Transverse colon (tissue), 4 donors: ENCODE results near the gene SHISAL1. TPM values are rescaled to one million over a fixed set of nuclear protein-coding genes. Genes with fewer than 3 reads are reported as not detected.

Experiments
- DNase-seq: peaks from one replicate; pipeline ENCODE4 v3.0.0-alpha.2; 2019
- H3K27ac ChIP-seq, 4 donors: fragments of 200-600 bp; sonication (generic); 2 replicates each; pipeline ENCODE4 v1.5.1; 2016 to 2018; ENCODE audit warnings: inconsistent platforms in 4 of 4
- H3K27me3 ChIP-seq: fragments of 200-600 bp; sonication (generic); 2 replicates; pipeline ENCODE4 v1.5.1; 2017; ENCODE audit warnings: inconsistent platforms
- H3K36me3 ChIP-seq, 4 donors: fragments of 200-600 bp; sonication (generic); 2 replicates each; pipeline ENCODE4 v1.5.1; 2017 to 2019; ENCODE audit warnings: inconsistent platforms in 4 of 4
- H3K4me1 ChIP-seq, 4 donors: fragments of 200-600 bp; sonication (generic); 2 replicates each; pipeline ENCODE4 v1.5.1; 2017 to 2020; ENCODE audit warnings: inconsistent platforms in 4 of 4
- H3K4me3 ChIP-seq, 4 donors: fragments of 200-600 bp; sonication (generic); 1 replicate in 1 of 4; 2 replicates in 3 of 4; pipeline versions ENCODE4 v1.5.1 to v1.6.1; 2017 to 2019; ENCODE audit warnings: inconsistent platforms in 4 of 4
- H3K9me3 ChIP-seq, 2 donors: fragments of 200-600 bp; sonication (generic); 2 replicates each; pipeline ENCODE4 v1.5.1; 2017 to 2019; ENCODE audit warnings: inconsistent platforms in 2 of 2
- CTCF ChIP-seq, 5 experiments: fragments of 200-600 bp in 3 of 5; fragments of 450-650 bp in 2 of 5; sonication (generic) in 3 of 5; IDR thresholded peaks; 1 replicate in 2 of 5; 2 replicates in 3 of 5; pipeline ENCODE4 v1.5.1; 2016 to 2017; ENCODE audit warnings: antibody characterized with exemption in 5 of 5, inconsistent platforms in 3 of 5, mild to moderate bottlenecking in 2 of 5, moderate library complexity in 1 of 5
- EP300 ChIP-seq: sonication (generic); formaldehyde crosslinking; IDR thresholded peaks from one replicate; pipeline ENCODE4 v1.6.1; 2017; ENCODE audit warnings: antibody characterized with exemption, low read depth
- POLR2A ChIP-seq: fragments of 450-650 bp; IDR thresholded peaks from one replicate; pipeline ENCODE4 v1.6.1; 2016; ENCODE audit warnings: antibody characterized with exemption, mild to moderate bottlenecking, moderate library complexity
- POLR2AphosphoS5 ChIP-seq, 3 donors: sonication (generic); formaldehyde crosslinking; IDR thresholded peaks; one replicate each; pipeline ENCODE4 v1.6.1; 2016; ENCODE audit warnings: antibody characterized with exemption in 3 of 3
- WGBS, 2 donors: methylation state at CpG; one replicate each; pipeline ENCODE4 v1.1.5; 2018; ENCODE audit warnings: low coverage in 1 of 2; 5-methylcytosine and 5-hydroxymethylcytosine counted together
- in situ Hi-C, 4 donors: fragments of 200-750 bp; cut with MboI; loops; one replicate each; pipeline versions ENCODE4 v1.15.0 to v1.15.1; 2017; ENCODE audit warnings: low sequenced_read_pairs in 3 of 4, low pct_ligation_motif_present in 1 of 4, low pct_unique_long_range_greater_than_20kb in 1 of 4
- intact Hi-C: fragments of 100-400 bp; cut with DNase I; formaldehyde crosslinking; loops from one replicate; pipeline ENCODE4 v1.15.1; 2023; ENCODE audit warnings: low total_unique reads
- total RNA-seq, 4 donors: library from RNA; depleted of rRNA; stranded (reverse); fragments of >200 nt; gene quantifications; one replicate each; pipeline ENCODE4 v1.1.0, GENCODE V29; 2016

Gene SHISAL1
- total RNA-seq, 4 donors from 2014 or later, result 1.9 to 4.6 (median 3.2) TPM

- no peak overlapping the region for H3K4me3 ChIP-seq
- peaks cover 0 to 3% (median 0%) of the 10 kb centered on the region in 4 donors for H3K4me1 ChIP-seq
- TF ChIP-seq POLR2A (no peak), EP300 (no peak), POLR2AphosphoS5 (IDR thresholded peaks at IDR 0.05) (no peak), CTCF (IDR thresholded peaks at IDR 0.05) (no peak)
- no peaks in the 10 kb centered on the region for H3K27me3 ChIP-seq
- 92% methylated on average over 2 of the region's 2 CpGs; no CpG with 5 or more reads in 1 of the 2 donors for WGBS, 2 donors
- in situ Hi-C loops (no loop called here), intact Hi-C loops (no loop called here)
- no peaks in the 10 kb centered on the region for H3K36me3 ChIP-seq
- no peak for DNase-seq
- no peaks in the 10 kb centered on the region for H3K9me3 ChIP-seq
- no peak overlapping the region for H3K27ac ChIP-seq
Observed at GRCh38 chr22:44197271-44197670, 115.5 kb downstream of the SHISAL1 start.

GRCh38 chr22:44196731-44197131 lies 116.0 kb downstream of the SHISAL1 start:
- in situ Hi-C loops (no loop called here), intact Hi-C loops (no loop called here)
- Histone ChIP-seq H3K36me3 (no peaks in the 10 kb centered on the region), H3K9me3 (no peaks in the 10 kb centered on the region), H3K27ac (no peak overlapping the region), H3K4me3 (no peak overlapping the region), H3K4me1 (peaks cover 0 to 3% (median 0%) of the 10 kb centered on the region in 4 donors), H3K27me3 (no peaks in the 10 kb centered on the region)
- no peak for DNase-seq
- WGBS, 2 donors, result 82% methylated on average over 10 of the region's 10 CpGs; no CpG with 5 or more reads in 1 of the 2 donors
- TF ChIP-seq POLR2AphosphoS5 (IDR thresholded peaks at IDR 0.05) (no peak), POLR2A (no peak), EP300 (no peak), CTCF (IDR thresholded peaks at IDR 0.05) (no peak)

GRCh38 chr22:44196241-44196640 lies 116.5 kb downstream of the SHISAL1 start:
- Histone ChIP-seq H3K27me3 (no peaks in the 10 kb centered on the region), H3K4me1 (peaks cover 0 to 3% (median 0%) of the 10 kb centered on the region in 4 donors), H3K27ac (no peak overlapping the region), H3K4me3 (no peak overlapping the region), H3K36me3 (no peaks in the 10 kb centered on the region), H3K9me3 (no peaks in the 10 kb centered on the region)
- WGBS, 2 donors, result 65% methylated on average over 9 of the region's 9 CpGs; no CpG with 5 or more reads in 1 of the 2 donors
- DNase-seq, result no peak
- intact Hi-C loops, result no loop called here
- in situ Hi-C loops, result no loop called here
- no peak for TF ChIP-seq POLR2AphosphoS5 (IDR thresholded peaks at IDR 0.05)

- Histone ChIP-seq H3K9me3 (no peaks in the 10 kb centered on the region), H3K4me1 (peaks cover 0 to 3% (median 0%) of the 10 kb centered on the region in 4 donors), H3K36me3 (no peaks in the 10 kb centered on the region), H3K4me3 (no peak overlapping the region), H3K27me3 (no peaks in the 10 kb centered on the region), H3K27ac (no peak overlapping the region)
- in situ Hi-C loops, result no loop called here
- WGBS, 2 donors, result 47% methylated on average over 4 of the region's 5 CpGs; no CpG with 5 or more reads in 1 of the 2 donors
- intact Hi-C loops, result no loop called here
- no peak for DNase-seq
- TF ChIP-seq CTCF (IDR thresholded peaks at IDR 0.05) (no peak), EP300 (no peak), POLR2A (no peak), POLR2AphosphoS5 (IDR thresholded peaks at IDR 0.05) (no peak)
Observed at GRCh38 chr22:44195189-44195871, 117.4 kb downstream of the SHISAL1 start.
